Measurements from ENCODE around the gene ZFPM1.

ZFPM1 gene

GRCh38 chr16:88413631-88414030, 39.4 kb upstream of the ZFPM1 start:
- no peak for TF ChIP-seq CTCF (IDR thresholded peaks at IDR 0.05; ENCODE audit: low read depth, low read length)
- DNase-seq (ENCODE audit: low read depth in 2 of 2) = no peak
- H3K4me3 ChIP-seq (replicated peaks in 1 of 2; ENCODE audit: low read depth in 2 of 2, low read length in 2 of 2) = no peak overlapping the region

- DNase-seq (ENCODE audit: low read depth in 2 of 2) = no peak
- H3K4me3 ChIP-seq (replicated peaks in 1 of 2; ENCODE audit: low read depth in 2 of 2, low read length in 2 of 2) = no peak overlapping the region
- no peak for TF ChIP-seq CTCF (IDR thresholded peaks at IDR 0.05; ENCODE audit: low read depth, low read length)
Measured at GRCh38 chr16:88414521-88415380, 38.3 kb upstream of the ZFPM1 start.

- no peak overlapping the region for H3K4me3 ChIP-seq (replicated peaks in 1 of 2; ENCODE audit: low read depth in 2 of 2, low read length in 2 of 2)
- DNase-seq (ENCODE audit: low read depth in 2 of 2) = no peak
- no peak for TF ChIP-seq CTCF (IDR thresholded peaks at IDR 0.05; ENCODE audit: low read depth, low read length)
Measured at GRCh38 chr16:88415381-88415705, 37.7 kb upstream of the ZFPM1 start.

GRCh38 chr16:88415713-88416323, 37.3 kb upstream of the ZFPM1 start:
- DNase-seq (ENCODE audit: low read depth in 2 of 2) = no peak
- TF ChIP-seq CTCF (IDR thresholded peaks at IDR 0.05; ENCODE audit: low read depth, low read length) = no peak

GRCh38 chr16:88416686-88417085, 36.4 kb upstream of the ZFPM1 start:
- TF ChIP-seq CTCF (IDR thresholded peaks at IDR 0.05; ENCODE audit: low read depth, low read length) = no peak
- H3K4me3 ChIP-seq (replicated peaks in 1 of 2; ENCODE audit: low read depth in 2 of 2, low read length in 2 of 2) = no peak overlapping the region
- no peak for DNase-seq (ENCODE audit: low read depth in 2 of 2)

More at GRCh38 chr16:88415713-88416323, 37.3 kb upstream of the ZFPM1 start:
- H3K4me3 ChIP-seq (replicated peaks in 1 of 2; ENCODE audit: low read depth in 2 of 2, low read length in 2 of 2) = no peak overlapping the region

GRCh38 chr16:88417684-88418476, 35.2 kb upstream of the ZFPM1 start:
- DNase-seq (ENCODE audit: low read depth in 2 of 2) = no peak
- TF ChIP-seq CTCF (IDR thresholded peaks at IDR 0.05; ENCODE audit: low read depth, low read length) = no peak
- H3K4me3 ChIP-seq (replicated peaks in 1 of 2; ENCODE audit: low read depth in 2 of 2, low read length in 2 of 2) = no peak overlapping the region
